H1 (cell line): ENCODE data around the gene AASDH. TPM values are rescaled to one million over a fixed set of nuclear protein-coding genes. Genes with fewer than 3 reads are reported as not detected.

Experiments
- CTCF ChIA-PET: fragments of 300-600 bp; sonication (Branson Sonifier 250); formaldehyde crosslinking; loops from one replicate; lab custom pipeline; 2021; ENCODE audit not compliant: partially characterized antibody; lab: Charles Lee
- POLR2A ChIA-PET: fragments of 300-600 bp; sonication (Branson Sonifier 250); formaldehyde crosslinking; loops from one replicate; lab custom pipeline; 2021; ENCODE audit warnings: inconsistent platforms; ENCODE audit not compliant: partially characterized antibody; lab: Charles Lee
- DNase-seq, 2 experiments: peaks; one replicate each; pipeline versions ENCODE4 v3.0.0 to v3.0.0-alpha.2; 2010 to 2022; ENCODE audit warnings: low spot score in 2 of 2, low read depth in 1 of 2, mixed read lengths in 1 of 2
- FAIRE-seq: peaks from 2 replicates; lab custom pipeline; 2011; peaks lifted over from hg19 to GRCh38; lab: Jason Lieb, UNC
- H2AFZ ChIP-seq: 2 replicates; pipeline ENCODE4 v1.8.1; 2012; ENCODE audit warnings: low read length, inconsistent platforms
- H2AK5ac ChIP-seq: 2 replicates; pipeline ENCODE4 v1.6.1; 2013; ENCODE audit warnings: low read depth, low read length
- H2BK120ac ChIP-seq: replicated peaks from 2 replicates; pipeline ENCODE3; 2013; ENCODE audit warnings: low read depth, low read length, inconsistent platforms
- H2BK12ac ChIP-seq: 2 replicates; pipeline ENCODE4 v1.6.1; 2013; ENCODE audit warnings: low read depth, low read length
- H2BK15ac ChIP-seq: 2 replicates; pipeline ENCODE4 v1.6.1; 2013; ENCODE audit warnings: low read length
- H2BK20ac ChIP-seq: 2 replicates; pipeline ENCODE4 v1.6.1; 2013; ENCODE audit warnings: low read length
- H2BK5ac ChIP-seq: 2 replicates; pipeline ENCODE4 v1.6.1; 2013; ENCODE audit warnings: low read depth, low read length
- H3K14ac ChIP-seq: 2 replicates; pipeline ENCODE4 v1.6.1; 2013; ENCODE audit warnings: inconsistent platforms; ENCODE audit not compliant: insufficient read length
- H3K18ac ChIP-seq: 2 replicates; pipeline ENCODE4 v1.6.1; 2013; ENCODE audit warnings: low read length; ENCODE audit errors: extremely low read depth
- H3K23ac ChIP-seq: 2 replicates; pipeline ENCODE4 v1.6.1; 2013; ENCODE audit warnings: inconsistent platforms; ENCODE audit not compliant: insufficient read length
- H3K23me2 ChIP-seq: 2 replicates; pipeline ENCODE4 v1.6.1; 2013; ENCODE audit warnings: low read depth, low read length
- H3K27ac ChIP-seq: 2 replicates; pipeline ENCODE4 v1.6.1; 2011; ENCODE audit warnings: low read depth, low read length, inconsistent platforms
- H3K27me3 ChIP-seq, 4 experiments: replicated peaks in 1 of 4; 1 replicate in 1 of 4; 2 replicates in 3 of 4; pipeline versions ENCODE4 v1.6.1 to v1.8.1; 2011 to 2013; ENCODE audit warnings: low read length in 3 of 4, mild to moderate bottlenecking in 3 of 4, inconsistent platforms in 2 of 4, mixed read lengths in 2 of 4, moderate library complexity in 1 of 4; ENCODE audit not compliant: control insufficient read depth in 3 of 4, insufficient read depth in 3 of 4; ENCODE audit errors: extremely low read depth in 1 of 4
- H3K36me3 ChIP-seq, 4 experiments: 2 replicates each; pipeline versions ENCODE4 v1.6.1 to v1.8.1; 2011 to 2013; ENCODE audit warnings: mild to moderate bottlenecking in 4 of 4, low read length in 3 of 4, moderate library complexity in 2 of 4, control low read depth in 1 of 4, inconsistent platforms in 1 of 4; ENCODE audit not compliant: insufficient read depth in 4 of 4, control insufficient read depth in 2 of 4
- H3K4ac ChIP-seq: replicated peaks from 2 replicates; pipeline ENCODE3; 2013; ENCODE audit warnings: low read length, low read depth, mixed read lengths, inconsistent platforms; ENCODE audit not compliant: insufficient read length
- H3K4me1 ChIP-seq, 4 experiments: replicated peaks in 1 of 4; 1 replicate in 1 of 4; 2 replicates in 3 of 4; pipeline versions ENCODE4 v1.6.1 to v1.8.1; 2011 to 2013; ENCODE audit warnings: low read length in 3 of 4, inconsistent platforms in 2 of 4, mixed read lengths in 1 of 4; ENCODE audit not compliant: insufficient read depth in 4 of 4, control insufficient read depth in 3 of 4
- H3K4me2 ChIP-seq, 2 experiments: 2 replicates each; pipeline versions ENCODE4 v1.6.1 to v1.8.1; 2011 to 2013; ENCODE audit warnings: low read depth in 2 of 2, low read length in 2 of 2, control low read depth in 1 of 2, inconsistent platforms in 1 of 2, mild to moderate bottlenecking in 1 of 2; ENCODE audit not compliant: insufficient read depth in 1 of 2
- H3K4me3 ChIP-seq, 4 experiments: fragments of 200-600, 300-600 bp in 1 of 4; sonication (generic), shearing (Covaris generic), sonication (Bioruptor Twin) in 1 of 4; 2 replicates each; pipeline versions ENCODE4 v1.5.1 to v1.8.1; 2011 to 2016; ENCODE audit warnings: low read length in 4 of 4, low read depth in 3 of 4, control low read depth in 2 of 4, inconsistent platforms in 2 of 4, mild to moderate bottlenecking in 2 of 4, mixed read lengths in 1 of 4, moderate library complexity in 1 of 4; ENCODE audit not compliant: insufficient read depth in 2 of 4; ENCODE audit errors: extremely low read depth in 1 of 4
- H3K56ac ChIP-seq: replicated peaks from 2 replicates; pipeline ENCODE3; 2013; ENCODE audit warnings: low read depth, mild to moderate bottlenecking, mixed read lengths, low read length, inconsistent platforms; ENCODE audit not compliant: insufficient read length
- H3K79me1 ChIP-seq: 2 replicates; pipeline ENCODE4 v1.6.1; 2013; ENCODE audit warnings: low read depth, low read length, control low read depth
- H3K79me2 ChIP-seq, 2 experiments: 2 replicates each; pipeline versions ENCODE4 v1.6.1 to v1.8.1; 2012 to 2013; ENCODE audit warnings: low read length in 2 of 2, mild to moderate bottlenecking in 2 of 2, inconsistent platforms in 1 of 2; ENCODE audit not compliant: insufficient read depth in 2 of 2, control insufficient read depth in 1 of 2
- H3K9ac ChIP-seq, 4 experiments: replicated peaks in 1 of 4; 1 replicate in 1 of 4; 2 replicates in 3 of 4; pipeline versions ENCODE4 v1.6.1 to v1.8.1; 2011 to 2013; ENCODE audit warnings: low read depth in 3 of 4, low read length in 3 of 4, control low read depth in 2 of 4, mild to moderate bottlenecking in 2 of 4, moderate library complexity in 2 of 4, inconsistent platforms in 1 of 4; ENCODE audit errors: extremely low read depth in 1 of 4
- H3K9me3 ChIP-seq, 2 experiments: 2 replicates each; pipeline versions ENCODE4 v1.6.1 to v1.8.1; 2012 to 2013; ENCODE audit warnings: mild to moderate bottlenecking in 2 of 2, moderate library complexity in 2 of 2, control low read depth in 1 of 2, inconsistent platforms in 1 of 2, low read depth in 1 of 2, low read length in 1 of 2, mixed read lengths in 1 of 2; ENCODE audit not compliant: insufficient read depth in 2 of 2
- H4K20me1 ChIP-seq, 2 experiments: replicated peaks in 1 of 2; 2 replicates each; pipeline versions ENCODE3 to v1.8.1; 2011 to 2013; ENCODE audit warnings: inconsistent platforms in 2 of 2, low read length in 2 of 2, mild to moderate bottlenecking in 1 of 2; ENCODE audit not compliant: insufficient read depth in 2 of 2, control insufficient read depth in 1 of 2
- H4K5ac ChIP-seq: 2 replicates; pipeline ENCODE4 v1.6.1; 2013; ENCODE audit warnings: low read length, low read depth, mixed read lengths, inconsistent platforms; ENCODE audit not compliant: insufficient read length
- H4K8ac ChIP-seq: 2 replicates; pipeline ENCODE4 v1.8.0; 2013; ENCODE audit warnings: mild to moderate bottlenecking, moderate library complexity, low read length, inconsistent platforms; ENCODE audit not compliant: insufficient read depth; ENCODE audit errors: extremely low read depth
- H4K91ac ChIP-seq: replicated peaks from 2 replicates; pipeline ENCODE3; 2013; ENCODE audit warnings: low read length, mixed read lengths, inconsistent platforms; ENCODE audit not compliant: insufficient read length
- ASH2L ChIP-seq: fragments of 200-600, 300-600 bp; sonication (generic); IDR thresholded peaks from one replicate; pipeline ENCODE4 v1.7.1; 2017; ENCODE audit warnings: low read length
- CTBP2 ChIP-seq: IDR thresholded peaks from 2 replicates; pipeline ENCODE4 v1.7.0; 2011; ENCODE audit warnings: borderline replicate concordance, mild to moderate bottlenecking, moderate library complexity, mixed read lengths, low read length; ENCODE audit not compliant: insufficient read depth, insufficient read length
- JUND ChIP-seq: IDR thresholded peaks from 2 replicates; pipeline ENCODE4 v1.6.1; 2011; ENCODE audit warnings: mild to moderate bottlenecking, improper control_type of control experiment, low read length
- KDM1A ChIP-seq: fragments of 200-600, 300-600 bp; sonication (generic); IDR thresholded peaks from 2 replicates; pipeline ENCODE4 v1.7.1; 2016; ENCODE audit warnings: mild to moderate bottlenecking, low read length, borderline replicate concordance
- TCF12 ChIP-seq: IDR thresholded peaks from 2 replicates; pipeline ENCODE4 v1.6.1; 2011; ENCODE audit warnings: low read depth, mild to moderate bottlenecking, low read length
- TEAD4 ChIP-seq: IDR thresholded peaks from 2 replicates; pipeline ENCODE4 v1.6.1; 2012; ENCODE audit warnings: low read depth, low read length, inconsistent platforms, mixed read lengths
- YY1 ChIP-seq: IDR thresholded peaks from 2 replicates; pipeline ENCODE4 v1.6.1; 2011; ENCODE audit warnings: low read depth, mild to moderate bottlenecking, low read length
- WGBS, 2 experiments: shearing (Covaris generic) in 1 of 2; methylation state at CpG; one replicate each; pipeline versions ENCODE4 v1.1.6 to v1.1.7; 2013 to 2015; ENCODE audit warnings: low lambda C conversion rate in 2 of 2, mixed read lengths in 2 of 2, inconsistent platforms in 1 of 2, low coverage in 1 of 2, missing lambda C conversion rate in 1 of 2; ENCODE audit not compliant: insufficient replicate concordance in 2 of 2, insufficient coverage in 1 of 2, insufficient read length in 1 of 2; ENCODE audit errors: extremely low coverage in 1 of 2, missing lambda C conversion rate in 1 of 2; 5-methylcytosine and 5-hydroxymethylcytosine counted together
- polyA plus RNA-seq, 7 experiments: library from polyadenylated mRNA; depleted of rRNA in 3 of 7; stranded (reverse) in 5 of 7; unstranded in 2 of 7; fragments of >200 nt in 5 of 7; fragments of 200-250 nt in 2 of 7; gene quantifications; 1 replicate in 5 of 7; 2 replicates in 1 of 7; 4 replicates in 1 of 7; pipeline versions ENCODE4 v1.2.1 to v1.2.3, GENCODE V29; 2011 to 2013; ENCODE audit warnings: missing spikeins in 2 of 7, mixed read lengths in 2 of 7
- total RNA-seq: library from RNA; stranded (reverse); fragmentation: NEBNext Ultra II Directional; extraction: Animal tissue kit (Norgen Biotek cat#: 25700); gene quantifications from 2 replicates; pipeline ENCODE4 v1.2.1, GENCODE V29; 2021
- TF ChIP-seq, protein P1 (sequence below): IDR thresholded peaks from 2 replicates; pipeline ENCODE4 v1.6.1; 2011; ENCODE audit warnings: low read length, improper control_type of control experiment

AASDH gene
- total and polyA plus RNA-seq, 2 of the 8 experiments (the other 6 are each of a cell fraction or from before 2014, with no cell fraction given), result 8.0 to 10.9 TPM

DNA sequence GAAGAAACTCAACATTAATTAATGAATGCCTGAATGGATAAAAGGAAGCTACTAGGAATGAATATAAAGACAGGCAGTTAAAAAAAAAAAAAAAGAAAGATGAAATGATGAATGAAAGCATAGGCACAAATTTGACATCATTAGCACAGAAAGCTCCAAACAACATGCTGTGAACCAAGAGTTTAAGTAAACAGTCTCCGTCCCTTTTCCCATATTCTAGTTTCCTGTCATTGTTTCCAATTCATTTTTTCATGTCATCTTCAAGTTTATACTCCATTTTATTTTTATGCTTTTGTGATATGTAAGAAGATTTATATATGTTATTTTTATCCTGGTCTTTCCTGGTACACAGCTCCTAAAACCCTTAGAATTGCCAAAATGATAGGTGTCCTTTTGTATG lies 17.7 kb upstream of the AASDH start:
- H3K56ac ChIP-seq, result no peak overlapping the region
- H3K4me1 ChIP-seq, result peaks cover 0 to 8% (median 2%) of the 10 kb centered on the region in 4 experiments; a peak in 2 of 7 replicates
- H3K79me2 ChIP-seq, result peaks cover 0 to 47% of the 10 kb centered on the region in 2 experiments; a peak in 3 of 4 replicates
- no peak overlapping the region for H2BK15ac ChIP-seq
- no peak overlapping the region for H3K4ac ChIP-seq
- no peak overlapping the region for H3K4me3 ChIP-seq
- no peak overlapping the region for H3K18ac ChIP-seq
- DNase-seq, result no peak
- peaks cover 2 to 61% (median 33%) of the 10 kb centered on the region in 4 experiments for H3K36me3 ChIP-seq
- no peak overlapping the region for H2BK5ac ChIP-seq
- H3K27ac ChIP-seq, result no peak overlapping the region
- no peak overlapping the region for H2BK20ac ChIP-seq
- no peaks in the 10 kb centered on the region for H3K9me3 ChIP-seq
- H3K79me1 ChIP-seq, result no peaks in the 10 kb centered on the region
- 88% methylated on average over 1 of the region's 1 CpG; no CpG with 5 or more reads in 1 of the 2 experiments for WGBS, 2 experiments
- H2BK12ac ChIP-seq, result no peak overlapping the region
- H3K23ac ChIP-seq, result no peak overlapping the region
- CTCF ChIA-PET, result interaction anchor here (0.8 kb wide), 1 partner anchor 18 kb away, joined by 3 read pairs; no protein-coding TSS in a partner anchor
- no peak overlapping the region for H4K5ac ChIP-seq
- H2AK5ac ChIP-seq, result no peak overlapping the region
- no peaks in the 10 kb centered on the region for H3K23me2 ChIP-seq
- no peak overlapping the region for H3K9ac ChIP-seq
- POLR2A ChIA-PET, result interaction anchor here (0.9 to 2.7 kb wide), 8 partner anchors 14 to 457 kb away, joined by 3 to 15 read pairs (median 4); partner anchors contain the start of genes AASDH, CEP135 and PPAT
- no peak overlapping the region for H2BK120ac ChIP-seq
- no peaks in the 10 kb centered on the region for H3K27me3 ChIP-seq
- no peak overlapping the region for H4K8ac ChIP-seq
- TF ChIP-seq JUND (no peak), TEAD4 (no peak), KDM1A (no peak), CTBP2 (no peak), TCF12 (no peak), YY1 (no peak), ASH2L (no peak)
- TF ChIP-seq, protein P1, sequence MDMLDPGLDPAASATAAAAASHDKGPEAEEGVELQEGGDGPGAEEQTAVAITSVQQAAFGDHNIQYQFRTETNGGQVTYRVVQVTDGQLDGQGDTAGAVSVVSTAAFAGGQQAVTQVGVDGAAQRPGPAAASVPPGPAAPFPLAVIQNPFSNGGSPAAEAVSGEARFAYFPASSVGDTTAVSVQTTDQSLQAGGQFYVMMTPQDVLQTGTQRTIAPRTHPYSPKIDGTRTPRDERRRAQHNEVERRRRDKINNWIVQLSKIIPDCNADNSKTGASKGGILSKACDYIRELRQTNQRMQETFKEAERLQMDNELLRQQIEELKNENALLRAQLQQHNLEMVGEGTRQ, result no peak
- TF ChIP-seq, all 59 proteins: peak for 0
- Histone ChIP-seq H4K20me1 (peaks cover 1 to 7% of the 10 kb centered on the region in 2 experiments), H3K4me2 (no peak overlapping the region), H2AFZ (no peak overlapping the region), H4K91ac (no peak overlapping the region), H3K14ac (no peak overlapping the region)
- no peak for FAIRE-seq
